ENCODE data around the gene RLN3. TPM values are rescaled to one million over a fixed set of nuclear protein-coding genes. Genes with fewer than 3 reads are reported as not detected.

Gene RLN3
- total and polyA plus RNA-seq, 10 of the 15 experiments (the other 5 are each of a cell fraction or from before 2014, with no cell fraction given), result not detected

DNA sequence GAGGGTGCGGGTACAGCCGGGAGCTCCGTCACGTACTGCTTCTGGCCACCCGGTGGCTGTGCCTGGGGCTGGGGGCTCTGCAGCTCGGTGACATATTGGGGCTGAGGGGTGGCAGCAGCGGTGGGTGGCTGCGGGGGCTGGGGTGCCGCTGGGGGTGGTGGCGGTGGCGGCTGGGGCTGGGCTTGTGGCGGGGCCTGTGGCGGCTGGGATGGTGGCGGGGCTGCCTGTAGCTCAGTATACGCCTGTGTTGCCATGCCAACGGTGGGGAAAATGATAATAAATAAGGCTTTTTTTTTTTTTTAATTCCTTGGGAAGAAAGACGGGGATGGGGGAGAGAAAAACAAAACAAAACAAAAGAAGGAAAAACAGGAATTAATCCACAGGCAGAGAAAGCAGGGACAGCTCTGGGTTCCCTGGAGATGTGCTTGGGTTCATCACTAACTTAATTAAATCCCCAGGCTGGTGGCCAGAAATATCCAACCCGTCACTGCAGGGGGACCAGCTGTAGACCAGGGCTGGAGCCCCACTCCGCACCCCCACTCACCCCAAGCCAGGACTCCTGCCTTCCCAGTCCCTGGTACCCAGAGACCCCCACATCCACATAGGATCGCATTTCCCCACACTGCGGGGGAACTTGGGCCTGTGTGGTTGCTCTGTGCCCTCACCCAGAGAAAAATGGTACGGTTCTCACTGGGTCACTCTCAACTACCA, 34.2 kb upstream of the RLN3 start:
- H2AFZ ChIP-seq (ENCODE audit: control insufficient read depth, low read depth, low read length), result no peak overlapping the region
- no peaks in the 10 kb centered on the region for H3K27me3 ChIP-seq (replicated peaks in 1 of 2; ENCODE audit: control insufficient read depth in 2 of 2, insufficient read depth in 2 of 2, low read length in 1 of 2)
- SMC1A ChIA-PET (ENCODE audit: uncharacterized antibody, unreplicated experiment), result interaction anchor here (1.6 kb wide), 1 partner anchor 9 kb away, joined by 6 read pairs; no protein-coding TSS in a partner anchor
- intact Hi-C loops (cut with micrococcal nuclease; ENCODE audit: unreplicated experiment) (no loop called here), in situ Hi-C loops (cut with MboI) (no loop called here)
- no peaks in the 10 kb centered on the region for H3K9me3 ChIP-seq (replicated peaks; ENCODE audit: control insufficient read depth, insufficient read depth, low read length)
- no peaks in the 10 kb centered on the region for H3K4me1 ChIP-seq (ENCODE audit: control insufficient read depth, insufficient read depth, low read length)
- no peaks in the 10 kb centered on the region for H3K79me2 ChIP-seq (ENCODE audit: control insufficient read depth, insufficient read depth, low read length)
- BruUV-seq (replicated peaks), result no TSS peak
- peaks cover 0 to 3% of the 10 kb centered on the region in 2 experiments; a peak in 3 of 4 replicates for H3K36me3 ChIP-seq (ENCODE audit: control insufficient read depth in 2 of 2, insufficient read depth in 2 of 2, low read length in 1 of 2)
- ATAC-seq (no peak), DNase-seq (ENCODE audit: low read depth, low spot score) (no peak), FAIRE-seq (no peak)
- H3K9ac ChIP-seq (ENCODE audit: control insufficient read depth, insufficient read depth, low read length), result no peak overlapping the region
- CTCF ChIA-PET, result interaction anchor here (0.5 to 1.2 kb wide), 2 partner anchors 65 to 91 kb away, joined by 3 to 4 read pairs; no protein-coding TSS in a partner anchor
- POLR2A ChIA-PET, result interaction anchor here (0.6 to 1.4 kb wide), 2 partner anchors 11 to 38 kb away, joined by 3 read pairs; partner anchors contain the start of gene IL27RA
- WGBS (ENCODE audit: insufficient coverage, insufficient replicate concordance, low lambda C conversion rate, missing lambda C conversion rate), result 88% methylated on average over 11 of the region's 22 CpGs
- H3K4me3 ChIP-seq, result no peak overlapping the region
- no peak overlapping the region for H3K4me2 ChIP-seq (ENCODE audit: control insufficient read depth, insufficient read depth)
- TF ChIP-seq EP300 (IDR thresholded peaks at IDR 0.05; ENCODE audit: borderline replicate concordance in 1 of 2, control insufficient read depth in 1 of 2, low read depth in 2 of 2, low read length in 2 of 2), result no peak
- TF ChIP-seq MYB (IDR thresholded peaks at IDR 0.05; ENCODE audit: borderline replicate concordance, low read depth, low read length), result no peak
- TF ChIP-seq ATF3 (IDR thresholded peaks at IDR 0.05; ENCODE audit: borderline replicate concordance, extremely low read depth, low read depth, low read length), result no peak
- TF ChIP-seq SP1 (IDR thresholded peaks at IDR 0.05; ENCODE audit: low read depth, low read length), result no peak
- TF ChIP-seq ASH2L (IDR thresholded peaks at IDR 0.05; ENCODE audit: borderline replicate concordance, low read depth), result no peak
- no peak for TF ChIP-seq ZBTB33 (IDR thresholded peaks at IDR 0.05)
- no peak for TF ChIP-seq CREB1 (IDR thresholded peaks at IDR 0.05; ENCODE audit: low read depth)
- TF ChIP-seq POU2F2 (IDR thresholded peaks at IDR 0.05; ENCODE audit: borderline replicate concordance, low read depth, low read length), result no peak
- TF ChIP-seq NFXL1 (IDR thresholded peaks at IDR 0.05; ENCODE audit: borderline replicate concordance), result no peak
- no peak for TF ChIP-seq NBN (IDR thresholded peaks at IDR 0.05)
- TF ChIP-seq POLR2AphosphoS5 (IDR thresholded peaks at IDR 0.05; ENCODE audit: low read length), result no peak
- RAD21 ChIA-PET (ENCODE audit: unreplicated experiment), result interaction anchor here (1.2 kb wide), 1 partner anchor 10 kb away, joined by 3 read pairs; no protein-coding TSS in a partner anchor
- H3K27ac ChIP-seq (ENCODE audit: control insufficient read depth, insufficient read depth), result no peak overlapping the region
- H4K20me1 ChIP-seq (ENCODE audit: control insufficient read depth, insufficient read depth), result no peaks in the 10 kb centered on the region
